A204.1 (cell line): ENCODE measurements around the gene SDCCAG8.

Source experiments
- FAIRE-seq: peaks from 2 replicates; lab custom pipeline; 2012; peaks lifted over from hg19 to GRCh38; lab: Jason Lieb, UNC

SDCCAG8 gene

DNA sequence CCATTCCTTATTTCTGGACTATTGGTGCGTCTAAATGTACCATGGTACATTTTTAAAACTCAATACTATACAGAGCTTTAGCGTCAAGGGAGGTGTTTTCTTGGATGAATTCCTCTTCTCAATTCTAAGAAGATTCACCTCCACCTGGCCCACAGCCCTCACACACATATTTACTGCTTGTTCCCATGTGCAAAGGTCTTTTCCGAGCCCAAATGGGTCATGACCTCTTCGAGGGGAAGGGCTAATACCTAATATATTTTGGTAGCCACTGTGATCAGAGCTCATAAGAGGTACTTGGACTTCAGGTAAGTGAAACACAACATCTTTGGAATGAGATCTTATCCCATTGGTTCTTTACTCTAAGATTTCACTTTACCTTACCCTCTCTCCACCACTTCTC, 205.9 kb downstream of the SDCCAG8 start:
- FAIRE-seq, result no peak

DNA sequence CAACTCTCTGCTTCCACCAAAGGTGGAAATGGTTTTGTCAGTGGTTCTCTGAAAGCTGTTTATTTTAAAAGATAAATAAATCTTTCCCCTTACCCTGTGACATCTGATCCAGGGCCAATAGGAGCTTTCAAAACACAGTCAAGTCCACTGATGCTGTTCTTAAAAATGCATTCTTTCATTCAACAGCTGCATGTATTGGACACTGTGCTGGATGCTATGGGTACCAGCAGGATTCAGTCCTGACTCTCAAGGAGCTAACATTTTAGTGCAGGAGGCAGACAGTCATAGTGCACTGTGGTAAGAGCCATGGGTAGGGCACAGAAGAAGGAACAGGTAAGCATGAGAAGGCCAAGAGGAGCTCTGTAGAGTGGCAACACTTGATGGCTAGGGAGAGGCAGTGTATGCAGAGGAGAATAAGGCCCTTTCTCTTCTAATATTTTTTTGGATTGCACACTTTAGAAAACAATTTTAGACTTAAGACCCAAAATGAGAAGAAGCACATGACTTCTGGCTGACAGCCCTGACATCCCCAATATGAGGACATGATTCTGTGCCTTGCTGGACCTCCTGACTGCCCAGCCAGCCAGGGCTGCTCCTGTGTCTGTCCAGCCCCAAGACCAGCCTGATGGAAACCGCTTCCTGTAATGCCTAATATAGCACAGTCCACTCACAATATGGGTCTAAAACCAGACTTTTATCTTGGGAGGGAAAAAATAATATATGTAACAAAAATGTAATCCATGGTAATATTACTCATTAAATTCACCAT, 207.3 kb downstream of the SDCCAG8 start:
- FAIRE-seq, result no peak

DNA sequence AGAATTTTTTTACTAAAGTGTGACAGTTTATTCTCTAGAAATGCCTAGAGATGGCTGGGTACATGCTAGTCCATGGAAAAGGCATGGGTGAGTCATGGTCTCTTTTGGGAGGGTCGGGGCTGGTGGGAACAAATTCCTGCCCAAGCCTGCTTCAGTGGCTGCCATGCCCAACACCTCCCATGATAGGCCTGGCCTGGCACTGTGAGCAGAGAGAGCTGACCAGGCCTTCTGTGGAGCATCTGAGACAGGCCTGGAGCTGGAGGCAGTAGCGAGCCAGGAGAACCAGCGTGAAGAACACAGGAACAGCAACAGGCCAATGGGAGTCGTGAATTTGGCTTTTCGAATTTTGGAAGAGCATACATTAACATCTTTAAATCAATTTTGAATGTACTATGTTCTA, 209.2 kb downstream of the SDCCAG8 start:
- FAIRE-seq, result no peak

DNA sequence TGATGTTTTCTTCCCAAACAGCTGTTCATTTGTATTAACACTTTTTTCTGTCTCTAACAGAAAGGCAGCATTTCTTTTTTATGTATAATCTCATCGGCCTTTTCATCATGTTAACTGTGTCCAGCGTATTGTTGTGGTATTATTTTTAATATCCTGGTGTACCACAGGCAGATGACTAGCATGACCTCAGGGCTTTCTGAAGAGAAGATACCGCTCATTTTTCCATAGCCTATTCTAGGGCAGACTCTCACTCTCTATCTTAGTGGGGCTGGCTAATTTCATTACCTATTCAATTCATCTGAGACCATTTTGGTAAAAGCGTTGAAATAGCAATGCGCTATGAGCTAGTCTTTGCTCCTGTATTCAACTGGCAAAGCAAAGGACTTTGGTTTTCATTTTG, 209.9 kb downstream of the SDCCAG8 start:
- no peak for FAIRE-seq

DNA sequence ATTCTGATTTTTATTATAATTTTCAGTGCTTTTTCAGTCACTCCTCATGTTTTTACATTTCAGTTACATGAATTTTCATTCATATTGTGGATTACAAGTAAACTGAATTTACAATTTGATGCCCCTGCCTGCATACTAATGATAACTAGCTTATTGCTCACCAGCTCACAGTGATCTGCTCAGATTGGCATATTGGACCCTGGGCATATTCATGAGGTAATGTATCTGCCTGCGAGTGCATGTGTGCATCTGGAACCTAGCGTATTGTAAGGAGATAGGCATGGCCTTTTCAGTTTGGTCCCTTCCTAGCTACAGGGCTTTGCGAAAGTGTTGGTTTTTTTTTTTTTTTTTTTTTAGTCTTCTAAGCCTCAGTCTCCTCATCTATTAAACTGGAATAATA, 213.7 kb downstream of the SDCCAG8 start:
- no peak for FAIRE-seq

DNA sequence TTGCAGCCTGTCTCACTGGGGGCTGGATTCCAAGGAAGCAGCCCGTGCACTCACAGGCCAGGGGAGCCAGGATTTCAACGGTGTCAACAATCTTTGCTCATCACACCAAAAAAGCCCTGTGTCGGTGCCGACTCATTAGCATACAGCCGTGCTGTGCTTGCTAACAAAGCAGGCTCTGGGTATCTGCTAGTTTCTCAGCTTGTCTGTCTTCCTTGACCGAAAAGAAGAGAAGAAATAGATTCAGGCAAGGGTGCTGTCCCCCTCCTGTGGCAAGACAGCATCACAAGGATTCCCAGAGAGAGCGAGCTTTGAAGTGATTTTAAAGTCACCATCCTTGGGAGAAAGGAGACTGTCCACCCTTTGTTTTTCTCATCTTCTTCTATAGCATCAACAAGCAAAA, 214.7 kb downstream of the SDCCAG8 start:
- FAIRE-seq, result no peak

DNA sequence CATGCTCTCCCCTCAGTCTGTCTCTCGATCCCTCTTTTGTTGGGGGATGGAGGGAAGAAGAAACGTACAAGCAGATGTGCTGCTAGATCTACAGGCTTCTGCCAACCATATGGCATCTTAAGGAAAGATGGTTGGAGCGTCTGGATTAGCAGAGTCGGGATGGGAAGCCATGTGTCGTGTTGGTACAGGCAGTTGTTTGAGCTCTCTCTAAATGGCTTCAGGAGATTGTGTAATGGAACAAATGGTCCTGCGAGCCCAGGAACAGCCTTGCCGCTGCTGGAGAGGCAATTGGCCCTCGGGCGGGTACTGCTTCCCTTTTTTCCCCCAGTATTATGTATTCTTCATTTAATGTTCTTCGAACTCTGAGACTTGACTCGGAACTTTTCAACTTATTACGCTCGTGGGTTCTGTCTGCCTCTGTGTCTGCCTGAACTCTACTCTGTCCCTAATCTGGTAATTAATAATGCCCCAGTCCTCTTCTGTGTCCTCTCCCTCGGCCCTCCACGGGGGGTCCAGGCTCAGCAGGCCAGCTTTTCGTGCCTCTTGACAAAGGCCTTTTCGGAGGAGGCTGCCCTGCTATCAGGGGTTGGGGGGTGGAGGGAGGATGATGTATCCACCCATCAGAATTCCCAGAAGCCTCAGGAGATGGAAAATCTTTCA, 215.3 kb downstream of the SDCCAG8 start:
- FAIRE-seq, result no peak

DNA sequence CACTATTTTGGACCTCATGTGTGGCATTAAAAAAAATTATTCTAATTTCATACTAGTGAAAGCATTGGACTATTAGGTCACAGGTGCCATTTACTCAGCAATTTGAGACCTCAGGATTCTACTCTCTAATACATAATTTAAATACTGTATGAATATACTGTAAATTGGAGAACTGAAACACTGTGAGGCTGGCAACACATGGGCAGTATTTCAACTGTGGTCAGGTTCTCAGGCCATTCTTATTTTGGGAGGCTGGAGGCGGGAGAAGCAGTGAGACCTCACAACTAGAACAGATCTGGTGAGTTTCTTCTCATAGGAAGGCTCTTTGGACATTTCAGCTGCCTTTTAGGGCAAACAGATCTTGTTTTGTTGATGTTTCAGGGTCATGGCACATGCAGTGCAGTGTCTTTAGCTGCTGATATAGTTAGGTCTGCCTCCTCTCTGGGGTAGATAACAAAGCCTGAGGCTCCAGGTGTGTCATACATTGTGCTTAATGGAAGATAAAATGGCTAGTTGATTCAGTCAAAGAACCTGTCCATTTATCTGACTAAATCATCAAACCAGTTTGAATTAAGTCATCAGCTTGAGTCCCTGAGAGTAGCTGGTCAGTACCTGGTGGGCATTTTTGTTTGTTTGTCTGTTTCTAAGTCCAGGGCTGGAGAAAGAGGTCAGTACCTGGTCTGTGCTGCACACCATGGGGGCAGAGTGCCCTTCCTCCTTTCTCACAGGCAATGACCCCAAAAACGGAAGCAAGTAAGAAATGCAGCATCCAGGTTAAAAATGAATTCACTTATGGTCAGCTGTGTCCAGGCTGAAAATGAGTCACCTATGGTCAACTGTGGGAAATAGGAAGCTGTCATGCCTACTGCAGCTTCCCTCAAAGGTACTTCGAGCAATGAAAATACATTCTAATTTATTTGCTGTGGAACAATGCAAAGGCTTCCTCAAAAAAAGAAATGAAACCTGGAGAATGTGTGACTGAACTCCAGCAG, 216.2 kb downstream of the SDCCAG8 start:
- no peak for FAIRE-seq

DNA sequence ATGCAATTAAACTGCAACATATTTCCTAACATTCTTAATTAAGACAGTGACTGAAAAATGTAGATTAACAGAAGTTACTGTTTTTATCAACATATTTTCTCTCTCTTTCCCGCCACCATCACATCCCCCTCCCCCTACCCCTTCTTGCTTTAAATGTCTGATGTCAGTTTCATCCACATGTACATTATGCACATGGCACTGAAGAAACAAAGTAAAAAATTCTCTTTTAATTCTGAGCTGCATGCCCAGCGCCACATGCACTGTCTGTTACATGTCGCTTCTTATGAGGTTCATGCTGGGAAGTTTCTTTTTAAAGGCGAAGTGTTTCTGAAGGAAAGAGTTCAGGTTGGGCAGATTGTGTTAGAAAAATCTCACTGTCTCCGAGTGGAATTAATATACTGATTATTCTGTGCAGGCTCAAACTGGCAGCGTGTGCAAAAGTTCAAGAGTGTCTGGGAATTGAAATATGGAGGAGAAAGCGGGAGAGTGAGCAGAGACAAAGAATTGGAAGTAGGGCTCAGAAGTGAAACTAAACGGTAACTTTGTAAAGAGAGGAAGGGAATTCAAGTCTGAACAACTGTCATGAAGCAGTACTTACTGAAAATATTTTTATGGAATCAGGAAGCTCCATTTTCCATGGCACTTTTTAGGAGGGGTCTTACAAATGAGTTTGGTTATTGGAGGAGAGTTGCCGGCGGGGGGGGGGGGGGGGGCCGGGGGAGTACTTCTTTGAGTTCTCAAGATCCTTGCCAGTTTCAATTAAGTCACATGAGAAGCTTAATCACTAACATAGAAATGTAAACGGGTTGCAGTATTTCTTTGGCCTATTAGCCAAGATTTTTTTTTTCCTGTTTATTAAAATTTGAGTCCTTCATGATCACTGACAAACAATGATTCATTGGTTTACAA, 217.6 kb downstream of the SDCCAG8 start:
- no peak for FAIRE-seq

DNA sequence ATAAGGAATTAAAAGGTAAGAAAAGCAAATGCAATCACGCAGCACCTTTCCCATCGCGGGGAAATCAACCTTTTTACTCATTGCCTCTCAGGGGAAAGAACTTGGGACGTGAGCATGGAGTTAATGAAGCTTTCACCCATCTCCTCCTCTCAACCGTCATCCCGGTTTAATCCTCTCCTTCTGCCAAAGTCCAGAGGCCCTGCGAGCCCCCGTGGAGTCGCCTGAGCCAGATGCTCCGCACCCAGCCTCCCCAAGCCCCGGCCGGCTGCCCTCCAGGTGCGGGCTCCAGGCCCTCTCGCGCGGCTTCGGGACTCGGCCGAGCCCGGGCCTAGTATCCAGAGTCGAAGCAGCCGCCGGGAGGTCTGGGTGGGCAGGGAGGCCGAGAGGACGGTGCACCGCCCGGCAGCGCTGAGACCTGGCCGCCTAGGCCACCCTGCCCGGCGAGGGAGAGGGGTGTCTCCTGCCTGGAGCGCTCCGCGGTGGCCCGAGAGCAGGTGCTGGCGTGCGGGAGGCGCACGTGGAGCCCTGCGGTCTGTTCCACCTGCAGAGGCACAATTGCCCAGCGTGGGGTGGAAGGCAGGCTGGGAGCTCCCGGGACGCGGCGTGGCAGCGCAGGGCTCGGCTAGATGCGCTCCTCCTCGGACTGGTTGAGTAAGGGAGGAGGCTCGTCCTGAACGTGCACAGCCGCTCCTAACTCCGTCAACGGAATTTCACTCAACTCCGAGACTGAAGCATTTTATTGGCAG, 218.5 kb downstream of the SDCCAG8 start:
- FAIRE-seq, result no peak

DNA sequence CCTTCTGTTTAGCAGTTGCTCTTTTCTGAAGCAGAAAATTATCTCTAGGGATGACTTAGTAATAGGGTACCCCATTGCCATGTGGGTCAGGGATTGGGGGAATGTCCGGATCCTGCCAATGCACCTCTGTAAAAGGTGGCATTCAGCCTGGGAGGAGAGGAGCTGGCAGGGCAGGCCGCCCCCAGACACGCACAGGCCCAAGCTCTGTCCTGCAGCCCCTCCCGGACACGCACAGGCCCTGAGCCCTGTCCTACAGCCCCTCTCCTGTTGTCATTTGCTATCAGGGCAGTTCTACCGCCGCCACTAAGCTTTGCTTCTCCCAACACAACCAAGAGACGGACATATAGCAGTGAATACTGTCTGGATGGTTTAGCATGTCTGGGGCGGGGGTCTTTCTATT, 219.1 kb downstream of the SDCCAG8 start:
- FAIRE-seq, result no peak

DNA sequence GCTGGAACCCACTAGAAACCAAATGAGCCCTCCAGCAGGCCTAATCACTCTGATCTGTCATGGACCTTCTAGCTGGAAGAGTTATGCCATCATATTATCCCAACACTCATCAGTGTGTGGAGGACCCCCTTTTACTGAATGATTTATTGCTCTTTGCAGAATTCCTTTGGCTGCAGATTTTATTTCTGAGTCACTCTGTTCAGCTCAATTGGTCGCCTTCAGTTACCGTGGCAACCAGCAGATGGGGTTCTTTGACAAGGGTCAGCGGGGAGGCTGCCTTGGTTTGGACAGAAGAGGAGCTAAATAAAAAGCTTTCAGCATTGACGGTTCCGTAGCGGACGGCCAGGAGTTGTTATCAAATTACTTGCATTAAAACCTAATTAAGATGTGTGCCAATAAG, 220.1 kb downstream of the SDCCAG8 start:
- no peak for FAIRE-seq

DNA sequence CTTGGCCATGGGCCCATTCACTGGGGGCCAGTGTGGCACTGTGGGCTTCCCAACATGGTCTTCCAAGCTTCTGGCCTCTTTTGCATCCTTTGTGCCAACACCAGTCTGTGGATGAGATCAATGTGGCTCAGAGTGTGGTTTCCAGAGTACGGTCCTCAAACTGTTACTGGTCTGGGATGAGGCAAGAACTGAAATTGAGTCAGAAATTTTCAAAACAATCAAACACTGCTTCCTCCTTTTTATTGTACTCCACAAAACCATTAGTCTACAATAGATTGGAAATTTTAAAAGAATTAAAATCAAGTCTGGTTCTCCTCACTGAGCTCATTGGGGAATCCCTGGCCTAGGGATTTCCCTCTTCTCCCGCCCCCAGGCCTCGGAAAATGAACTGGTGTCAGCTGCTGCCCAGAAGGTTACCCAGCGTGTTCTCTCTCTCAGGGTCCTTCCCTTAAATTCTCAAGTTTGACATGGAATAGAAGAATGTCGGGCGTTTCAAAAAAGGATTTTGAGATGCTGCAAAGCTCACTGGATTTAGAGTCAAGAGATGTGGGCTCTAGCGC, 222.0 kb downstream of the SDCCAG8 start:
- FAIRE-seq, result no peak

DNA sequence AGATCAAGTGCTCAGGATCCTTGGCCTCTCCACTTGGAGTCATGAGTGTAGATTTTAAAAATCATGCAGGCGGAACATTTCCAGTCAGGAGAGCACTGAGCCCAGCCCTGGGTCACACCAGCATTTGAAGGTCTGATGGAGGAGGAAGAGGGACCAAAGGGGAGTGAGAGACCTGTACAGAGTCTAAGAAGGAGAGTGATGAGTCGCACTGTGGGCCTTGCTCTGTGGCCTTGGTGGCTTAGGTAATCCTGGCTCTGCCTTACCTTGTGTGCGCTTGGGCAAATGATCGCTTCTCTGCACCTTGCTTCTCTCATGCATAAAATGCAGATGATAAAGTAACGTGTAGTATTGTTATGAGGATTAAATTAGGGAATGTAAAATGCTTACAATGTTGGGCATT, 225.3 kb downstream of the SDCCAG8 start:
- no peak for FAIRE-seq

DNA sequence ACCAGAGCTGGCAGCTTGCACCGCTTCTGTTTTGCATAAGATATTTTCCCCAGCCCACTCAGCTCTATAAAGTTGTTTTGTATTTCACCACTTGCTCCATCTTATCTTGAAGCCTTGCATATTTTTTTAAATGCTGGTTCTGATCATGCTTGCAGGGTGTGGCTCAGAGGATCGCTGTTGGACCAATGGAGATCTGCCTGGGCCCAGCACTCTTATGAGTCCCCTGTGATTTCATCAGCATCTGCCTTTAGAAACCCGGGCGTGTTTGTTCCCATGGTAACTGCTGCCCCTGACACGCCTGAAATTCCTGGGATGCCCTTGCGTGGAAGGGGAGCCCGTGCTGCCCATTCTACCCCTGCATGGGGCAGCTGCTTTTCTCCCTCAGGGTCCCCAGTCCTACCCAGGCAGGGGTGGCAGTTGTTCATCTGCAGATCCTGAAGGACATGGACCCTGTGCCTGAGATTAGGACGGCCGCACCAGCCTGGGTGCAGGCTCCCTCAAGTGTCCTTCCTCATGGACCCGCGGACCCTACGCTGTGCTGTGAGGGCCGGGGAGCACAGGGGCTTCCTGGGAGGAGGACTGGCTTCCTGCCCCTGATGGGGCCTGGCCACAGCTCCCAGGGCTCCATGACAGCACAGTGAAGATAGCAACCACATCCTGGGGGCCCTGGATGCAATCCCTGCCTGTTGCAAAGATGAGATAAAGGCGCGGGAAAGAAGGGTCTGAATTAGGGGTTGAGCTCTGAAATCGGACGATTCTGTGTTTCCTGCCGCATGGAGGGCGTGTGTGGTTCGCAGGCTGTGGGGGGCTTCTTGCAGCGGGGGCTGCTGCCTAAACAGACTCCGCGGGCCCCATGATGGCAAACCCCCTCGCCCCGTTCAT, 226.5 kb downstream of the SDCCAG8 start:
- FAIRE-seq, result no peak

DNA sequence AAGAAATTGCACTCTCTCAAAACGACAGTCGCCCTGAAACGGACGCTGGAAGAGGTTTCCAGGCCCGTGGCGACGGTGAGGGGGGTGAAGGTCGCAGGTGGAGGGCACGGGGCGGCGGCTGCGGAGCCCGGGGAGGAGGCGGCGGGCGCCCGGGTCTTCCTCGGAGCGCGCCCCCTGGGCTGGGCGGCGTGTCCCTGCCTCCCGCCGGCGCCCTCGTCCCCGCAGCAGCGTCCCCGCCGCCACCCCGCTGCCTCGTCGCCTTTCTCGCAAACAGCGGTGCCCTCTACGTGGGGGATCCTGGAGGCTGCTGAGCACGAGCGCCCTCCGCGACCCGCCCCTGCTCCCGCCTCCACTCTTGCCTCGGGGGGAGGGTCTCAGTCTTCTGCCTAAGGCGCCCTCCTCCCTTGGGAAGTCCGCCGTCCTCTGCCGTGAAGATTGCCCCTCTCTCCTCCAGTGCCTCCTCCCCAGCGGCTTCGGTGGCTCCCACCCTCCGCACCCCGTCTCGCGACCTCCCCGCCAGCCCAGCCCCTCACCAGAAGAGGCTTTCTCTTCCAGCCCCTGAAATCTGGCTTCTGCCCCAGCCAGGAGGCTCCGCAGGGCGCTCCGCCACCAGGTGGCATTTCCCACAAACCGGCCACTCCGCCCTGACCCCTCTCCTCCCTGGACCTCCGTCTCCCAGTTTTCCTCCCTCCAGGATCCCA, 227.4 kb downstream of the SDCCAG8 start:
- FAIRE-seq, result no peak

DNA sequence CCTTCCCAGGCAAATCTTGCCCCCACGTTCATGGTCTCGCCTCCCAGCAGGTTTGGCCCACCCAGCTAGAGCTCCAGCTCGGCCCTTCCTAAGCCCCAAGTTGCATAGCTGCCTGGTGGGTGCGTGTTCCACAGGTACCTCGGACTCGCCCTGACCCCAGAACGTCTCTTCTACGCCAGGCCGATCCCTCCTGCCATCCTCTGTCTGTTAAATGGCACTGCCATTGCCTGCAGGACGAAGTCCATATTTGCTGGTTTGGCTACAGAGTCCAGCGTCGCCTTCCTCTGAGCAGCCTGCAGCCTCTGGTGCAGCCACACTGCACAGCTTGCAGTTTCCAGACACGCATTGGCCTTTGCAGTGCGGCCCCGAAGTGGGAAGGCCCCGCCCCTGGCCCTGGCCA, 228.1 kb downstream of the SDCCAG8 start:
- FAIRE-seq, result no peak

DNA sequence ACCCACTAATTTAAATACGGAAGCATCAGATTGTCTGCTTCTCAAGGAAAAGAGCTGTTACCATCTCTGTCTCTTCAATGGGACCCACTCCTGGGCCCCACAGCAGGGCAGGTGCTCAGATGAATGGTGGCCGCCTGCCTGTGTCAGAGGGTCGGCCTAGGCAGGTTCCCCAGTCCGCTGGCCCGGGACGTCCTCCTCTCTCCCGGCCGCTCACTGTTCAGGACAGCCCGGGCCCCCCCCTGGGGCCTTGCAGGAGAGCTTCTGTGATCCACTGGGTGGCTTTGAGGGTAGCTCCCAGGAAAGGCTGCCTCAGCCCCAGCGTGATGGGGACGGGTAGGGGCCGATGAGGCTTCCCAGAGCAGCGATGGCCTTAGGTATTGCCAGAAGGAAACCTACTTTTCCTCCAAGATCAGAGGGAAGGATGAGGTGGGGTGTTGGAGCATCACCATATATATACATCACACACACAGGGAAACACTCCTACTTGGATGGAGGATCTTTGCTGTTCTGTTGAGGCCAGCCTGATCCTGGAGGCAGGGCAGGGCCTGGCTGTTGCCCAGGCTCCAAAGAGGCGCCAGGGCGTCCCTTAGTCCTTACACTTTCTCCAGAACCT, 231.3 kb downstream of the SDCCAG8 start:
- no peak for FAIRE-seq
